Measurements from ENCODE around the gene LIN9.

The LIN9 gene

GRCh38 chr1:226296911-226297310 lies 12.1 kb downstream of the LIN9 start:
- H3K4me3 ChIP-seq (ENCODE audit: low read depth, low read length): no peak overlapping the region
- TF ChIP-seq CTCF (IDR thresholded peaks at IDR 0.05; ENCODE audit: borderline replicate concordance, insufficient read depth, low read depth, low read length): no peak

- no peak for TF ChIP-seq CTCF (IDR thresholded peaks at IDR 0.05; ENCODE audit: borderline replicate concordance, insufficient read depth, low read depth, low read length)
- H3K4me3 ChIP-seq (ENCODE audit: low read depth, low read length): no peak overlapping the region
Observed at GRCh38 chr1:226293553-226293920, 15.4 kb downstream of the LIN9 start.

- TF ChIP-seq CTCF (IDR thresholded peaks at IDR 0.05; ENCODE audit: borderline replicate concordance, insufficient read depth, low read depth, low read length): no peak
- no peak overlapping the region for H3K4me3 ChIP-seq (ENCODE audit: low read depth, low read length)
Observed at GRCh38 chr1:226292874-226293552, 16.0 kb downstream of the LIN9 start.

GRCh38 chr1:226287587-226287986 lies 21.4 kb downstream of the LIN9 start:
- TF ChIP-seq CTCF (IDR thresholded peaks at IDR 0.05; ENCODE audit: borderline replicate concordance, insufficient read depth, low read depth, low read length): no peak
- H3K4me3 ChIP-seq (ENCODE audit: low read depth, low read length): no peak overlapping the region

- no peak overlapping the region for H3K4me3 ChIP-seq (ENCODE audit: low read depth, low read length)
- TF ChIP-seq CTCF (IDR thresholded peaks at IDR 0.05; ENCODE audit: borderline replicate concordance, insufficient read depth, low read depth, low read length): no peak
Observed at GRCh38 chr1:226281058-226281457, 27.9 kb downstream of the LIN9 start.

- no peak overlapping the region for H3K4me3 ChIP-seq (ENCODE audit: low read depth, low read length)
- no peak for TF ChIP-seq CTCF (IDR thresholded peaks at IDR 0.05; ENCODE audit: borderline replicate concordance, insufficient read depth, low read depth, low read length)
Observed at GRCh38 chr1:226279498-226279897, 29.5 kb downstream of the LIN9 start.

GRCh38 chr1:226277897-226278296 lies 31.1 kb downstream of the LIN9 start:
- no peak overlapping the region for H3K4me3 ChIP-seq (ENCODE audit: low read depth, low read length)
- no peak for TF ChIP-seq CTCF (IDR thresholded peaks at IDR 0.05; ENCODE audit: borderline replicate concordance, insufficient read depth, low read depth, low read length)
